Ascending aorta (tissue), 2 donors: ENCODE results near the gene ZMAT2. TPM values are rescaled to one million over a fixed set of nuclear protein-coding genes. Genes with fewer than 3 reads are reported as not detected.
"Not testable (repeated sequence)": the region's sequence is repeated elsewhere in the genome, so short reads cannot be mapped to it uniquely, and the experiment has no call there.

Source experiments
- DNase-seq, 2 donors: peaks; one replicate each; pipeline ENCODE4 v3.0.0-alpha.2; 2019; ENCODE audit warnings: low spot score in 2 of 2
- H3K27ac ChIP-seq, 2 donors: fragments of 200-600 bp; sonication (generic); one replicate each; pipeline ENCODE4 v1.5.1; 2016 to 2017; ENCODE audit warnings: mild to moderate bottlenecking in 1 of 2
- H3K27me3 ChIP-seq: fragments of 200-600 bp; sonication (generic); one replicate; pipeline ENCODE4 v1.5.1; 2017
- H3K36me3 ChIP-seq, 2 donors: fragments of 200-600 bp; sonication (generic); one replicate each; pipeline ENCODE4 v1.5.1; 2016
- H3K4me1 ChIP-seq, 2 donors: fragments of 200-600 bp; sonication (generic); one replicate each; pipeline ENCODE4 v1.5.1; 2016 to 2017; ENCODE audit warnings: mild to moderate bottlenecking in 1 of 2
- H3K4me3 ChIP-seq, 2 donors: fragments of 200-600 bp; sonication (generic); one replicate each; pipeline ENCODE4 v1.5.1; 2016 to 2017; ENCODE audit warnings: mild to moderate bottlenecking in 1 of 2
- H3K9me3 ChIP-seq, 2 donors: fragments of 200-600 bp; sonication (generic); one replicate each; pipeline ENCODE4 v1.5.1; 2016
- intact Hi-C: fragments of 100-400 bp; cut with DNase I; formaldehyde crosslinking; loops from one replicate; pipeline ENCODE4 v1.15.1; 2023
- total RNA-seq: library from RNA; depleted of rRNA; stranded (reverse); fragments of >200 nt; gene quantifications from one replicate; pipeline ENCODE4 v1.1.0, GENCODE V29; 2016
- TF ChIP-seq, protein P1 (sequence below), 3 experiments: fragments of 200-600 bp in 2 of 3; fragments of 450-650 bp in 1 of 3; sonication (generic) in 2 of 3; IDR thresholded peaks; one replicate each; pipeline ENCODE4 v1.5.1; 2016 to 2019; ENCODE audit warnings: antibody characterized with exemption in 3 of 3, mild to moderate bottlenecking in 1 of 3, moderate library complexity in 1 of 3

The ZMAT2 gene, protein sequence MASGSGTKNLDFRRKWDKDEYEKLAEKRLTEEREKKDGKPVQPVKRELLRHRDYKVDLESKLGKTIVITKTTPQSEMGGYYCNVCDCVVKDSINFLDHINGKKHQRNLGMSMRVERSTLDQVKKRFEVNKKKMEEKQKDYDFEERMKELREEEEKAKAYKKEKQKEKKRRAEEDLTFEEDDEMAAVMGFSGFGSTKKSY
- total RNA-seq, result 15.5 TPM

DNA sequence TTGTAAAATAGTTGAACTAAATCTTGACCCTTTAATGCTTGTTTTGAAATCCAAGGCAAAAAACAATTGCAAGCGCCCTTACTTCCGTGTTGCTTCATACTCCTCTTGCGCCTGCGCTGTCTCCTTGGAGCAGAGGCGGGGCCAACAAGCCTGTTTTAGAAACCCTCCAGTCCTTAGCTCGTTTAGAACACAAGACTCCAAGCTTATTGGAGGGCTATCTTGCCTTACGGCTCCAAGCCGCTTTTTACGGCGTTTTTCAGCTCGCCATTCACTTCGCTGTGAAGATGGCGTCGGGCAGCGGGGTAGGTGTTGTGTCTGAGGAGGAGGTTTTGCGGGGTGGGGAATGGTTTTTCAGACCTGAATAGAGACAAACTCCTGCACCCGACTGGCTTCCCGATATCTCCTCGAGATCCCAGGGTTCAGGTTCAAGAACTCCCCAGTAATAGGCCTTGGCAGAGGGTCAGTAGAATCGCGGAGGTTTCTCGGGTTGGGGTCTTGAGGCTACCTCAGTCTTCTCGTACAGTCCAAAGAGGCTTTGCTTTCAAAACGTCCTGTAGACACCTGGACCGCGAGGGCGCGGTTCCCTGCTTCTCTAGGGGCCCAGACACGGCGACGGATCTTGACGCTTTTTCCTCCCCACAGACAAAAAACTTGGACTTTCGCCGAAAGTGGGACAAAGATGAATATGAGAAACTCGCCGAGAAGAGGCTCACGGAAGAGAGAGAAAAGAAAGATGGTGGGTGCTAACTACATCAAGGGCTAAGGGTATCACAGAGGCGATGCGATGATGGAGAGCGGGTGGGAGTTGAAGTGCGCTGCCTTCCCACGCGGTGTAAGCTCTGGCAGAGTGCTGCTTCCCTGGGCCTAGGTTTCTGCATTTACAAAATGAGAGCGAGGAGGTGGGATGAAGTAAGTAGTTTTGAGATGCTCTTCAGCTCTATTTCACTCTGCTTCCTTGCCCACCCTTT is at the start of gene ZMAT2:
TSS of gene ZMAT2 (plus strand) at position 271 of the 968 bp plus-strand sequence. CDS start at position 285, 14 bp downstream.
- peak within 1 kb of the TSS; percentile 75 to 79 for H3K4me3 ChIP-seq
- H3K27me3 ChIP-seq, result no peaks in the 10 kb centered on the region
- peaks cover 66 to 80% of the 10 kb centered on the region in 2 donors for H3K36me3 ChIP-seq
- TF ChIP-seq, protein P1, sequence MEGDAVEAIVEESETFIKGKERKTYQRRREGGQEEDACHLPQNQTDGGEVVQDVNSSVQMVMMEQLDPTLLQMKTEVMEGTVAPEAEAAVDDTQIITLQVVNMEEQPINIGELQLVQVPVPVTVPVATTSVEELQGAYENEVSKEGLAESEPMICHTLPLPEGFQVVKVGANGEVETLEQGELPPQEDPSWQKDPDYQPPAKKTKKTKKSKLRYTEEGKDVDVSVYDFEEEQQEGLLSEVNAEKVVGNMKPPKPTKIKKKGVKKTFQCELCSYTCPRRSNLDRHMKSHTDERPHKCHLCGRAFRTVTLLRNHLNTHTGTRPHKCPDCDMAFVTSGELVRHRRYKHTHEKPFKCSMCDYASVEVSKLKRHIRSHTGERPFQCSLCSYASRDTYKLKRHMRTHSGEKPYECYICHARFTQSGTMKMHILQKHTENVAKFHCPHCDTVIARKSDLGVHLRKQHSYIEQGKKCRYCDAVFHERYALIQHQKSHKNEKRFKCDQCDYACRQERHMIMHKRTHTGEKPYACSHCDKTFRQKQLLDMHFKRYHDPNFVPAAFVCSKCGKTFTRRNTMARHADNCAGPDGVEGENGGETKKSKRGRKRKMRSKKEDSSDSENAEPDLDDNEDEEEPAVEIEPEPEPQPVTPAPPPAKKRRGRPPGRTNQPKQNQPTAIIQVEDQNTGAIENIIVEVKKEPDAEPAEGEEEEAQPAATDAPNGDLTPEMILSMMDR (IDR thresholded peaks at IDR 0.05), result no peak
- DNase-seq, result peak; percentile 90 to 97
- H3K27ac ChIP-seq, result peak within 1 kb of the TSS; percentile 71 to 76
- intact Hi-C loops, result loop anchor here (1.0 to 5.0 kb wide), 3 partner anchors 11 to 153 kb away; partner anchors contain the start of genes EIF4EBP3 and WDR55
- no peaks in the 10 kb centered on the region for H3K9me3 ChIP-seq
- H3K4me1 ChIP-seq, result peaks cover 3 to 14% of the 10 kb centered on the region in 2 donors

DNA sequence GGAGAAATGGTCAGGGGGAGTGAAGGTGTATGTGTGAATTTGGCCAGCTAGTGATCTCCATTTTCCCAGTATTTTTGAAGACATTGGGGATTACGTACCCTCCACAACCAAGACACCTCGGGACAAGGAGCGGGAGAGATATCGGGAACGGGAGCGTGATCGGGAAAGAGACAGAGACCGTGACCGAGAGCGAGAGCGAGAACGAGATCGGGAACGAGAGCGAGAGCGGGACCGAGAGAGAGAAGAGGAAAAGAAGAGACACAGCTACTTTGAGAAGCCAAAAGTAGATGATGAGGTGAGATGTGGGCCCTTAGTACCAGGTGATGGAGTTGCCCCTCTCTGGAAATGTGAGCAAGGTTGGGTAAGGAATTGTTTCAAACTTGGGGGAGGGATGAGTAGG is 41.4 kb upstream of the ZMAT2 start:
- H3K36me3 ChIP-seq, result peaks cover 85 to 88% of the 10 kb centered on the region in 2 donors
- intact Hi-C loops, result no loop called here
- H3K4me1 ChIP-seq, result no peaks in the 10 kb centered on the region
- no peaks in the 10 kb centered on the region for H3K27me3 ChIP-seq
- DNase-seq, result no peak
- TF ChIP-seq, protein P1 (IDR thresholded peaks at IDR 0.05), result no peak
- H3K9me3 ChIP-seq, result no peaks in the 10 kb centered on the region
- no peak overlapping the region for H3K4me3 ChIP-seq
- H3K27ac ChIP-seq, result no peak overlapping the region

DNA sequence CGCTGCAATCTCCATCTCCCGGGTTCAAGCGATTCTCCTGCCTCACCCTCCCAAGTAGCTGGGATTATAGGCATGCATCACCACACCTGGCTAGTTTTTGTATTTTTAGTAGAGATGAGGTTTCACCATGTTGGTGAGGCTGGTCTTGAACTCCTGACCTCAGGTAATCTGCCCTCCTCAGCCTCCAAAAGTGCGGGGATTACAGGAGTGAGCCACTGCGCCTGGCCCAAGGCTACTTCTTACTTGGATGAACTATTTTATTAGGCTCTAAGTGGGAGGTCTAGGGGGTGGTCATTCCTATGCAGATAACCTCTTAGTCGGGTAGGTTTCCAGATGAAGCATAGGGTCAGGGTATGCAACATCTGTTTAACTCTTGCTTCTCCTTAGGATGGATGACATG is 39.9 kb upstream of the ZMAT2 start:
- peak in 1 of 2 donors; percentile 27 for DNase-seq
- H3K36me3 ChIP-seq, result peaks cover 70 to 73% of the 10 kb centered on the region in 2 donors
- H3K9me3 ChIP-seq, H3K4me3 ChIP-seq, H3K4me1 ChIP-seq, H3K27me3 ChIP-seq, H3K27ac ChIP-seq: not testable (repeated sequence)
- intact Hi-C loops, result loop anchor here (5.0 kb wide), 1 partner anchor 42 kb away; the partner anchor contains the start of gene ZMAT2

DNA sequence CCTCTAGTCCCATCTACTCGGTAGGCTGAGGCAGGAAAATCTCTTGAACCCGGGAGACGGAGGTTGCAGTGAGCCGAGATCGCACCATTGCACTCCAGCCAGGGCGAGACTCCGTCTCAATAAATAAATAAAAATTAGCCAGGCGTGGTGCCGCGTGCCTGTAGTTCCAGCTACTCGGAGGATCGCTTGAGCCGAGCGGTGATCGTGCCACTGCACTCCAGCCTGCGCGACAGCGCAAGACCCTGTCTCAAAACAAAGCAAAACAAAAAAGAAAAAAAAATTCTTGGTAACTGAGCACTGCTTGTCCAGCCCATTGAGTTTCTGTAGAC is 36.3 kb upstream of the ZMAT2 start:
- Histone ChIP-seq H3K27me3 (no peaks in the 10 kb centered on the region), H3K4me1 (peaks cover 5 to 8% of the 10 kb centered on the region in 2 donors), H3K36me3 (peaks cover 47 to 55% of the 10 kb centered on the region in 2 donors), H3K27ac (peak overlapping the region; percentile 88 to 89), H3K9me3 (no peaks in the 10 kb centered on the region), H3K4me3 (peak overlapping the region; percentile 59 to 81)
- intact Hi-C loops, result loop anchor here (1.0 to 5.0 kb wide), 5 partner anchors 17 to 263 kb away; partner anchors contain the start of genes ANKHD1, EIF4EBP3, IK and NDUFA2
- no peak for DNase-seq
- TF ChIP-seq, protein P1 (IDR thresholded peaks at IDR 0.05), result no peak

DNA sequence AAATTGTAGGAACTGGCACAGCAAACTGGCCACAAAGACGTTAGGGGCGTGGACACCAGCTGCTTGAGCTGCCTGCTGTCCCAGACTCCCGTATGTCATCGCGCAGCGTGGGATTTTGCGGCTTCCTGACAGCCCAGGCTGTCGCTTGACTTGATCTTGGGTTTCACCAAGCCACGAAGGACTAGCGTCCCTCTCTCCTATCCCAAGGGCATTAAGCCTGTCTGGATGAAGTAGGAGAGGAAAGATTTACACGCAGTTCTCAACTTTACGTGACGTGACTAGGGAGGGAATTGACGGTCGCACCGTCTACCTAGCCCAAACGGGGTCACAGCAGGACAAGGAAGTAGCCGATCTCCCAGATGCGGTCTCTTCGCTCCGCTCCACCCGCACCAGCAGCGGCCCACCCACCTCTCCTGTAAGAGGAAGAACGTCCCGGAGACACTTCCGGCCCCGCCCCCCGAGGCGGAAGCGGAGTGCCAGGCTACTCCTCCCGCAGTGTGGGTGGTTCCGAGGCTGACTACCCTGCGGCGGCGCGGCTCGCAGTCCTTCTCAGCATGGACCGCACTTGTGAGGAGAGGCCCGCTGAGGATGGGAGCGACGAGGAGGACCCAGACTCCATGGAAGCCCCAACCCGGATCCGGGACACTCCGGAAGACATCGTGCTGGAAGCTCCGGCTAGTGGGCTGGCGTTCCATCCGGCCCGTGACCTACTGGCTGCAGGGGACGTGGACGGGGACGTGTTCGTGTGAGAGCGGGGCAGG is 35.7 kb upstream of the ZMAT2 start, which contains the start of gene WDR55:
TSS of gene WDR55 (plus strand) at position 546 of the 761 bp plus-strand sequence. CDS start at position 555, 9 bp downstream.
- DNase-seq, result peak; percentile 90 to 98
- TF ChIP-seq, protein P1 (IDR thresholded peaks at IDR 0.05), result no peak
- Histone ChIP-seq H3K36me3 (peaks cover 47 to 55% of the 10 kb centered on the region in 2 donors), H3K9me3 (no peaks in the 10 kb centered on the region), H3K27me3 (no peaks in the 10 kb centered on the region), H3K4me3 (peak within 1 kb of the TSS; percentile 59 to 81), H3K4me1 (peaks cover 5 to 8% of the 10 kb centered on the region in 2 donors), H3K27ac (peak within 1 kb of the TSS; percentile 88 to 89)
- intact Hi-C loops, result loop anchor here (1.0 to 5.0 kb wide), 5 partner anchors 17 to 263 kb away; partner anchors contain the start of genes ANKHD1, EIF4EBP3, IK and NDUFA2

DNA sequence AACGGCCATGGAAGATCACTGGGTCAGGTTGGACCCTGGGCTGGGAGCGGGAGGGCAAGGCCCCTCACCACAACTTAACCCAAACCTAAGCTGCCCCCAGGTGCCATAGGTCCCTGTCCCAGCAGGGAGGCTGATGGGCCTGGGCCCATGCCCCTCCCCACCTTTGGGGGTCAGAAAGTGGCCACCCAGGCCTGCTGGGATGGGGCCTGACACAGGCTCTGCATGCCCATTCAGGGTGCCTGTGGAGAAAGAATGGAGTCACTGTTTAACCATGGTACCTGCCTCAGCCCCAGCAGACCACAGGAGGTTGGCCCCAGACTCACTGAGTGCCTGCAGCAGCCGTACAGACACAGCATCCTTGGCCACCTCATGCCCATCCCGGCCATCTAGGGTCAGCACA is 29.2 kb upstream of the ZMAT2 start:
- H3K27me3 ChIP-seq, H3K27ac ChIP-seq, H3K4me3 ChIP-seq, intact Hi-C loops, H3K9me3 ChIP-seq, H3K4me1 ChIP-seq: not testable (repeated sequence)
- peaks cover 49 to 75% of the 10 kb centered on the region in 2 donors for H3K36me3 ChIP-seq
- DNase-seq, result peak in 1 of 2 donors; percentile 44
